ENCODE measurements around the gene KIF3B. TPM values are rescaled to one million over a fixed set of nuclear protein-coding genes. Genes with fewer than 3 reads are reported as not detected.

KIF3B gene
- total and polyA plus RNA-seq, 2 of the 13 experiments (the other 11 are each of a cell fraction or from before 2014, with no cell fraction given) = 23.6 to 28.8 TPM

DNA sequence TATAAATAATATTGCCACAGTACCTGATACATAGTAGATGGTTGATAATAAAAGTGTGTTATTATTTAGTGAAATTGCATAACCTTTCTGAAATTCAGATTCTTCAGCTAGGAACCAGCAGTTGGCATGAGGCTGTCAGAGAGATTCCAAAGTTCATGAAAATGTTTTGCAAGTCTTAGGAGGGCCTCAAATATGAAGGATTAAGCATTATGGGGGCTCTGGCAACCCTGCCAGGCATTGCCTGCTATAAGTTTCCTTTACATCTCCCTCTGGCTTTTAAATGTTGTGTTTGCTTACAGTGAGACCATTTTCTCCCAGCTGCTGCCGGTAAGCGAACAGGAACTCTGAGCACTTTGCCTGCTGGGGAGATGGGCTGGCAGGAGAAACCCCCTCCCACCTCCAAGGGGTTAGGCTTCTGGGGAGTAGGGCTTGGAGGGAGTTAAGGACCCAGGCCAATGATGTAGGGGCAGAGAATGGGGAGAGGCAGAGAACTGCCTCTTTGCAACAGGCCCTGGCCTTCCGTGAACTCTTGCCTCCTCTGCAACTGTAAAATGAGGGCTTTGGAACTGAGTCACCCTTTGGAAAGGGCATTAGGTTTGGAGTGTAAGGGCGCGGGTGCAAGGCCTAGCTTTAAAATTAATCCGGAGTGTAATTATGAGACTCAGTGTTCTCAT lies 33.2 kb upstream of the KIF3B start (continued):
- no peak for TF ChIP-seq ZNF350 (CRISPR knock-in tag; IDR thresholded peaks at IDR 0.05; ENCODE audit: borderline replicate concordance, low read depth)
- no peak for TF ChIP-seq NR2C2 (CRISPR knock-in tag; IDR thresholded peaks at IDR 0.05; ENCODE audit: borderline replicate concordance)
- no peak for TF ChIP-seq ZNF768 (CRISPR knock-in tag; IDR thresholded peaks at IDR 0.05)
- no peak for TF ChIP-seq GTF2F1 (IDR thresholded peaks at IDR 0.05; ENCODE audit: low read length)
- TF ChIP-seq HHEX (CRISPR knock-in tag; IDR thresholded peaks at IDR 0.05) = no peak
- no peak for TF ChIP-seq ZNF337 (CRISPR knock-in tag; IDR thresholded peaks at IDR 0.05; ENCODE audit: borderline replicate concordance, low read depth)
- TF ChIP-seq YEATS4 (CRISPR knock-in tag; IDR thresholded peaks at IDR 0.05; ENCODE audit: borderline replicate concordance) = no peak
- TF ChIP-seq ZNF451 (CRISPR knock-in tag; IDR thresholded peaks at IDR 0.05) = no peak
- TF ChIP-seq IRX3 (CRISPR knock-in tag; IDR thresholded peaks at IDR 0.05; ENCODE audit: borderline replicate concordance, low read depth) = no peak
- TF ChIP-seq ZNF879 (CRISPR knock-in tag; IDR thresholded peaks at IDR 0.05) = no peak
- TF ChIP-seq ZNF614 (CRISPR knock-in tag; IDR thresholded peaks at IDR 0.05; ENCODE audit: borderline replicate concordance) = 0 out of 2 replicates have a peak, but pooled peaks have one; percentile 20
- no peak for TF ChIP-seq FOXK1 (CRISPR knock-in tag; IDR thresholded peaks at IDR 0.05; ENCODE audit: borderline replicate concordance, low read depth)
- TF ChIP-seq THAP11 (CRISPR knock-in tag; IDR thresholded peaks at IDR 0.05) = no peak
- no peak for TF ChIP-seq ZNF589 (CRISPR knock-in tag; conservative IDR thresholded peaks at IDR 0.05)
- TF ChIP-seq, protein P1, sequence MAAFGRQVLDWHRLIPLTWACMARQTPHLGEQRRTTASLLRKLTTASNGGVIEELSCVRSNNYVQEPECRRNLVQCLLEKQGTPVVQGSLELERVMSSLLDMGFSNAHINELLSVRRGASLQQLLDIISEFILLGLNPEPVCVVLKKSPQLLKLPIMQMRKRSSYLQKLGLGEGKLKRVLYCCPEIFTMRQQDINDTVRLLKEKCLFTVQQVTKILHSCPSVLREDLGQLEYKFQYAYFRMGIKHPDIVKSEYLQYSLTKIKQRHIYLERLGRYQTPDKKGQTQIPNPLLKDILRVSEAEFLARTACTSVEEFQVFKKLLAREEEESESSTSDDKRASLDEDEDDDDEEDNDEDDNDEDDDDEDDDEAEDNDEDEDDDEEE (CRISPR knock-in tag; IDR thresholded peaks at IDR 0.05) = no peak
- no peak for TF ChIP-seq SSRP1 (CRISPR knock-in tag; IDR thresholded peaks at IDR 0.05)
- 0 out of 2 replicates have a peak, but pooled peaks have one; percentile 19 for TF ChIP-seq ZNF362 (CRISPR knock-in tag; IDR thresholded peaks at IDR 0.05; ENCODE audit: borderline replicate concordance)
- TF ChIP-seq YY1 (IDR thresholded peaks at IDR 0.05; ENCODE audit: insufficient read depth, insufficient replicate concordance, low read depth, low read length) = no peak
- no peak for TF ChIP-seq CCDC6 (CRISPR knock-in tag; IDR thresholded peaks at IDR 0.05)
- no peak for TF ChIP-seq ZNF432 (CRISPR knock-in tag; IDR thresholded peaks at IDR 0.05; ENCODE audit: borderline replicate concordance)
- TF ChIP-seq ZNF646 (CRISPR knock-in tag; IDR thresholded peaks at IDR 0.05) = no peak
- TF ChIP-seq ZNF24 (IDR thresholded peaks at IDR 0.05) = no peak
